Right lobe of liver (tissue), 4 donors: ENCODE data around the gene ABCB8.

Experiments
- POLR2A ChIP-seq: fragments of 450-650 bp; IDR thresholded peaks from one replicate; pipeline ENCODE4 v1.6.1; 2017; ENCODE audit warnings: antibody characterized with exemption, mild to moderate bottlenecking
- TF ChIP-seq, protein P1 (sequence below), 4 donors: fragments of 200-600 bp in 3 of 4; fragments of 450-650 bp in 1 of 4; IDR thresholded peaks; one replicate each; pipeline versions ENCODE4 v1.5.1 to v1.8.0; 2016 to 2022; ENCODE audit warnings: antibody characterized with exemption in 4 of 4, mild to moderate bottlenecking in 2 of 4
- donor health status: DM: no; HTN: no; CAD: no.
- donor health status: DM: no; HTN: no; CAD: no.
- donor health status: DM: no; HTN: yes; CAD: no.

DNA sequence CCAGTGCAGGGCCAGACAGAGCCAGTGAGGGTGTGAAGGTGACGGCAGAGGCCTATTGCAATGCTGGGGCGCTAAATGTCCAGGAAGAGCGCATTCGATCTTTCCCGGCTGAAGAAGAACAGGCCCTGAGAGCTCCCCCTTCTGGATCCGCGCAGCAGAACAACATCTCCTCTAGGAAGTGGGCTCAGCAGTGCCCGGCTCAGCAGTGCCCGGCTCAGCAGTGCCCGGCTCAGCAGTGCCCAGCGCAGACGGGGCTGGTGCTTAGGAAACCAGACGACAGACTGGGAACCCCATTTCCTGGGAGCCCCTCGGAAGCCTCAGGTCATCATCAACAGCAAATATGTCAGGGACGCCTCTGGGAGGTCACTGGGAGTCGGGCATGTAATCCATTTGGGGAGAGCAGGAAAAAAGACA lies 42.1 kb upstream of the ABCB8 start:
- TF ChIP-seq, protein P1, sequence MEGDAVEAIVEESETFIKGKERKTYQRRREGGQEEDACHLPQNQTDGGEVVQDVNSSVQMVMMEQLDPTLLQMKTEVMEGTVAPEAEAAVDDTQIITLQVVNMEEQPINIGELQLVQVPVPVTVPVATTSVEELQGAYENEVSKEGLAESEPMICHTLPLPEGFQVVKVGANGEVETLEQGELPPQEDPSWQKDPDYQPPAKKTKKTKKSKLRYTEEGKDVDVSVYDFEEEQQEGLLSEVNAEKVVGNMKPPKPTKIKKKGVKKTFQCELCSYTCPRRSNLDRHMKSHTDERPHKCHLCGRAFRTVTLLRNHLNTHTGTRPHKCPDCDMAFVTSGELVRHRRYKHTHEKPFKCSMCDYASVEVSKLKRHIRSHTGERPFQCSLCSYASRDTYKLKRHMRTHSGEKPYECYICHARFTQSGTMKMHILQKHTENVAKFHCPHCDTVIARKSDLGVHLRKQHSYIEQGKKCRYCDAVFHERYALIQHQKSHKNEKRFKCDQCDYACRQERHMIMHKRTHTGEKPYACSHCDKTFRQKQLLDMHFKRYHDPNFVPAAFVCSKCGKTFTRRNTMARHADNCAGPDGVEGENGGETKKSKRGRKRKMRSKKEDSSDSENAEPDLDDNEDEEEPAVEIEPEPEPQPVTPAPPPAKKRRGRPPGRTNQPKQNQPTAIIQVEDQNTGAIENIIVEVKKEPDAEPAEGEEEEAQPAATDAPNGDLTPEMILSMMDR (IDR thresholded peaks at IDR 0.05): peak; percentile 44 to 68 (median 58)
- TF ChIP-seq POLR2A: no peak
